ENCODE data around the gene FAM240A.

DNA sequence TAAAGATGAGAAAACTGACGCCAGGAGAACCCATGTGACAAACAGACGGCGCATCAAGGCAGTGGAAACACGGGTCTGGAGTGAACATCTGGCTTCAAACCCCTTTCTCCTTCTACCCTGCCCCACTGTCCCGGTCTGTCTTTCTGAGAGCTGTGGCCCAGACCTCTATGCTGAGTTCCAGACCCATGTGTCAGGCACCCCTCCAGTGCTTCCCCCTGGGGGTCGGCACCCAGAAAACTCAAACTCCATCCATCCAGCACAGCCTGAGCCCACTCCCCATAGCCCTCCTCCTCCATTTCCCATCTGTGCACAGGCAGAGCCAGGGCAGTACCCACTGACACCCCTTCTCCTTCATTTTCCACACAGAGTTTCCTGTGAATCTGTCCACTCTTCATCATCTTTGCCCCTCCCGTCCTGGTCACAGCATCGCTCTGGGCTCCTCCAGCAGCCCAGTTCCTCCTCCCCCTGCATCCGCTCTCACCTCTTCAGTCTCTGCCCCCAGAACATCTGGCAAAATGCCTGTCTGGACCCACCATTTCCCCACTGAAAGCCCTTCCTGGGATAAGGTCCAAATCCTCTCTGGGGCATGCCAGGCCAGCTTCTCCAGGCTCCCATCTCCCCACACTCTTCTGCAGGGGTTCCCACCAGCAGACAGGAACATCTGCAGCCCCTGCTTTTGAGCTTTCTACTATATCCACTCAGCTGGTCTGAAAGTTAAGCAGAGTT, 2.9 kb downstream of the FAM240A start:
- TF ChIP-seq EZH2 (IDR thresholded peaks at IDR 0.05; ENCODE audit: low read depth, unreplicated experiment) (no peak), EZH2phosphoT487 (IDR thresholded peaks at IDR 0.05; ENCODE audit: unreplicated experiment) (no peak), POLR2AphosphoS5 (IDR thresholded peaks at IDR 0.05; ENCODE audit: low read depth) (no peak), JUNB (IDR thresholded peaks at IDR 0.05; ENCODE audit: unreplicated experiment) (no peak), CREB1 (CRISPR knock-in tag; IDR thresholded peaks at IDR 0.05; ENCODE audit: low read depth) (no peak)
- TF ChIP-seq, protein P1, sequence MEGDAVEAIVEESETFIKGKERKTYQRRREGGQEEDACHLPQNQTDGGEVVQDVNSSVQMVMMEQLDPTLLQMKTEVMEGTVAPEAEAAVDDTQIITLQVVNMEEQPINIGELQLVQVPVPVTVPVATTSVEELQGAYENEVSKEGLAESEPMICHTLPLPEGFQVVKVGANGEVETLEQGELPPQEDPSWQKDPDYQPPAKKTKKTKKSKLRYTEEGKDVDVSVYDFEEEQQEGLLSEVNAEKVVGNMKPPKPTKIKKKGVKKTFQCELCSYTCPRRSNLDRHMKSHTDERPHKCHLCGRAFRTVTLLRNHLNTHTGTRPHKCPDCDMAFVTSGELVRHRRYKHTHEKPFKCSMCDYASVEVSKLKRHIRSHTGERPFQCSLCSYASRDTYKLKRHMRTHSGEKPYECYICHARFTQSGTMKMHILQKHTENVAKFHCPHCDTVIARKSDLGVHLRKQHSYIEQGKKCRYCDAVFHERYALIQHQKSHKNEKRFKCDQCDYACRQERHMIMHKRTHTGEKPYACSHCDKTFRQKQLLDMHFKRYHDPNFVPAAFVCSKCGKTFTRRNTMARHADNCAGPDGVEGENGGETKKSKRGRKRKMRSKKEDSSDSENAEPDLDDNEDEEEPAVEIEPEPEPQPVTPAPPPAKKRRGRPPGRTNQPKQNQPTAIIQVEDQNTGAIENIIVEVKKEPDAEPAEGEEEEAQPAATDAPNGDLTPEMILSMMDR (conservative IDR thresholded peaks at IDR 0.05; ENCODE audit: low read depth in 2 of 2), result no peak
- TF ChIP-seq, protein P2, sequence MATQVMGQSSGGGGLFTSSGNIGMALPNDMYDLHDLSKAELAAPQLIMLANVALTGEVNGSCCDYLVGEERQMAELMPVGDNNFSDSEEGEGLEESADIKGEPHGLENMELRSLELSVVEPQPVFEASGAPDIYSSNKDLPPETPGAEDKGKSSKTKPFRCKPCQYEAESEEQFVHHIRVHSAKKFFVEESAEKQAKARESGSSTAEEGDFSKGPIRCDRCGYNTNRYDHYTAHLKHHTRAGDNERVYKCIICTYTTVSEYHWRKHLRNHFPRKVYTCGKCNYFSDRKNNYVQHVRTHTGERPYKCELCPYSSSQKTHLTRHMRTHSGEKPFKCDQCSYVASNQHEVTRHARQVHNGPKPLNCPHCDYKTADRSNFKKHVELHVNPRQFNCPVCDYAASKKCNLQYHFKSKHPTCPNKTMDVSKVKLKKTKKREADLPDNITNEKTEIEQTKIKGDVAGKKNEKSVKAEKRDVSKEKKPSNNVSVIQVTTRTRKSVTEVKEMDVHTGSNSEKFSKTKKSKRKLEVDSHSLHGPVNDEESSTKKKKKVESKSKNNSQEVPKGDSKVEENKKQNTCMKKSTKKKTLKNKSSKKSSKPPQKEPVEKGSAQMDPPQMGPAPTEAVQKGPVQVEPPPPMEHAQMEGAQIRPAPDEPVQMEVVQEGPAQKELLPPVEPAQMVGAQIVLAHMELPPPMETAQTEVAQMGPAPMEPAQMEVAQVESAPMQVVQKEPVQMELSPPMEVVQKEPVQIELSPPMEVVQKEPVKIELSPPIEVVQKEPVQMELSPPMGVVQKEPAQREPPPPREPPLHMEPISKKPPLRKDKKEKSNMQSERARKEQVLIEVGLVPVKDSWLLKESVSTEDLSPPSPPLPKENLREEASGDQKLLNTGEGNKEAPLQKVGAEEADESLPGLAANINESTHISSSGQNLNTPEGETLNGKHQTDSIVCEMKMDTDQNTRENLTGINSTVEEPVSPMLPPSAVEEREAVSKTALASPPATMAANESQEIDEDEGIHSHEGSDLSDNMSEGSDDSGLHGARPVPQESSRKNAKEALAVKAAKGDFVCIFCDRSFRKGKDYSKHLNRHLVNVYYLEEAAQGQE (IDR thresholded peaks at IDR 0.05; ENCODE audit: unreplicated experiment), result no peak

Measured in GM23338 (cell line).